ENCODE data around the gene MTAP.

Gene MTAP

DNA sequence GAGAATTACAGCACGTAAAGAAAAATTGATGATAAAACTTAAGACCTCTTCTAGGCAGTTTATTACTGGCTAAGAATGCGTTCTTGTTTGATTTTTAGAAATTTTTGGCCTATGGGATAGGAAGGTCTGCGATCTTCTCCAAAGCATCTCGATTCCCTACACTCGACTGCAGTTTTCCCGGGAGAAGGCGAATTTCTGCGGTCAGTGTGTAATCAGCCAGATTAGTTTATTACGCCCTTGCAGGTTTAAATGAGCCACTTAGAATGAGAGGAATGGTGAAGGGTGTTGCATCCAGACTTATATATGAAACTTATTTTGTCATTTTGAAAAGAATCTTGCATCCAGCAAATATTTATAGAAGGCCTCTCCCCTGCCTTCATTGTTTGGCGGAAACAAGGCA, 1.2 kb downstream of the MTAP start:
- DNase-seq (ENCODE audit: low read depth) = no peak
- H3K4me3 ChIP-seq (replicated peaks; ENCODE audit: low read depth, low read length) = peak overlapping the region; percentile 76
- TF ChIP-seq, protein P1, sequence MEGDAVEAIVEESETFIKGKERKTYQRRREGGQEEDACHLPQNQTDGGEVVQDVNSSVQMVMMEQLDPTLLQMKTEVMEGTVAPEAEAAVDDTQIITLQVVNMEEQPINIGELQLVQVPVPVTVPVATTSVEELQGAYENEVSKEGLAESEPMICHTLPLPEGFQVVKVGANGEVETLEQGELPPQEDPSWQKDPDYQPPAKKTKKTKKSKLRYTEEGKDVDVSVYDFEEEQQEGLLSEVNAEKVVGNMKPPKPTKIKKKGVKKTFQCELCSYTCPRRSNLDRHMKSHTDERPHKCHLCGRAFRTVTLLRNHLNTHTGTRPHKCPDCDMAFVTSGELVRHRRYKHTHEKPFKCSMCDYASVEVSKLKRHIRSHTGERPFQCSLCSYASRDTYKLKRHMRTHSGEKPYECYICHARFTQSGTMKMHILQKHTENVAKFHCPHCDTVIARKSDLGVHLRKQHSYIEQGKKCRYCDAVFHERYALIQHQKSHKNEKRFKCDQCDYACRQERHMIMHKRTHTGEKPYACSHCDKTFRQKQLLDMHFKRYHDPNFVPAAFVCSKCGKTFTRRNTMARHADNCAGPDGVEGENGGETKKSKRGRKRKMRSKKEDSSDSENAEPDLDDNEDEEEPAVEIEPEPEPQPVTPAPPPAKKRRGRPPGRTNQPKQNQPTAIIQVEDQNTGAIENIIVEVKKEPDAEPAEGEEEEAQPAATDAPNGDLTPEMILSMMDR (IDR thresholded peaks at IDR 0.05; ENCODE audit: low read length, missing control alignments) = no peak

- H3K4me3 ChIP-seq (replicated peaks; ENCODE audit: low read depth, low read length) = peak overlapping the region; percentile 76
Observed at GRCh38 chr9:21804331-21804730, 1.9 kb downstream of the MTAP start.

GRCh38 chr9:21804791-21805190, 2.4 kb downstream of the MTAP start:
- no peak for DNase-seq (ENCODE audit: low read depth)
- no peak overlapping the region for H3K4me3 ChIP-seq (replicated peaks; ENCODE audit: low read depth, low read length)
- TF ChIP-seq, protein P1 (IDR thresholded peaks at IDR 0.05; ENCODE audit: low read length, missing control alignments) = no peak

More at GRCh38 chr9:21804331-21804730, 1.9 kb downstream of the MTAP start:
- no peak for DNase-seq (ENCODE audit: low read depth)
- TF ChIP-seq, protein P1 (IDR thresholded peaks at IDR 0.05; ENCODE audit: low read length, missing control alignments) = no peak

- no peak overlapping the region for H3K4me3 ChIP-seq (replicated peaks; ENCODE audit: low read depth, low read length)
- no peak for DNase-seq (ENCODE audit: low read depth)
- TF ChIP-seq, protein P1 (IDR thresholded peaks at IDR 0.05; ENCODE audit: low read length, missing control alignments) = no peak
Observed at GRCh38 chr9:21806644-21807043, 4.2 kb downstream of the MTAP start.

DNA sequence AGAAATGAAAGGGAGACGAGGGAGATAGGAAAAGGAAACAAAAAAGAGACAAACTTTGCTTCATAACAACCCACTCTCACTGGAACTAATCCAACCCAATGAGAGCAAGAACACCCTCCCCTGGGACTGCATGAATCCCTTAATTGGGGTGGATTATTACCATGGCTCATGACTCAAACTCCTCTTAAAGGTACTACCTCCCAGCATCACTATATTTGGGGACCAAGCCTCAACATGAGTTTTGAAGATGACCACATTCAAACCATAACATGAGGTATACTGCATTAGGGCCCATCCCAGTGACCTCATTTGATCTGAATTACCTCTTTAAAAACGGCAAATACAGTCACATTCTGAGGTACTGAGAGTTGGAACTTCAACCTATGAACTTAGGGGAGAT, 8.0 kb downstream of the MTAP start:
- TF ChIP-seq, protein P1 (IDR thresholded peaks at IDR 0.05; ENCODE audit: low read length, missing control alignments) = no peak
- H3K4me3 ChIP-seq (replicated peaks; ENCODE audit: low read depth, low read length) = no peak overlapping the region
- no peak for DNase-seq (ENCODE audit: low read depth)

- TF ChIP-seq, protein P1 (IDR thresholded peaks at IDR 0.05; ENCODE audit: low read length, missing control alignments) = no peak
- no peak for DNase-seq (ENCODE audit: low read depth)
- H3K4me3 ChIP-seq (replicated peaks; ENCODE audit: low read depth, low read length) = no peak overlapping the region
Observed at GRCh38 chr9:21810881-21811280, 8.4 kb downstream of the MTAP start.

- no peak for DNase-seq (ENCODE audit: low read depth)
- TF ChIP-seq, protein P1 (IDR thresholded peaks at IDR 0.05; ENCODE audit: low read length, missing control alignments) = no peak
- H3K4me3 ChIP-seq (replicated peaks; ENCODE audit: low read depth, low read length) = no peak overlapping the region
Observed at GRCh38 chr9:21811914-21812313, 9.5 kb downstream of the MTAP start.

All from fibroblast of pulmonary artery (primary cell).